Skeletal muscle satellite cell (primary cell): ENCODE results near the gene GPR155.
"Not testable (repeated sequence)": the region's sequence is repeated elsewhere in the genome, so short reads cannot be mapped to it uniquely, and the experiment has no call there.

Experiments used
- H3K27me3 ChIP-seq: 2 replicates; pipeline ENCODE4 v1.7.0; 2013; ENCODE audit warnings: low read length; ENCODE audit not compliant: control insufficient read depth, insufficient read depth
- H3K36me3 ChIP-seq: 2 replicates; pipeline ENCODE4 v1.7.0; 2013; ENCODE audit warnings: mild to moderate bottlenecking, control low read depth, low read length; ENCODE audit not compliant: insufficient read depth
- H3K4me1 ChIP-seq: 2 replicates; pipeline ENCODE4 v1.7.0; 2013; ENCODE audit warnings: low read length; ENCODE audit not compliant: control insufficient read depth, insufficient read depth
- H3K4me2 ChIP-seq: 2 replicates; pipeline ENCODE4 v1.7.0; 2013; ENCODE audit warnings: mild to moderate bottlenecking, low read length
- H3K4me3 ChIP-seq: 2 replicates; pipeline ENCODE4 v1.7.0; 2013; ENCODE audit warnings: low read length
- H3K9ac ChIP-seq: 2 replicates; pipeline ENCODE4 v1.7.0; 2013; ENCODE audit warnings: mild to moderate bottlenecking, low read depth, low read length, moderate library complexity
- H3K9me3 ChIP-seq: replicated peaks from 2 replicates; pipeline ENCODE4 v1.7.0; 2013; ENCODE audit warnings: mild to moderate bottlenecking, control low read depth, low read length

GPR155 gene

DNA sequence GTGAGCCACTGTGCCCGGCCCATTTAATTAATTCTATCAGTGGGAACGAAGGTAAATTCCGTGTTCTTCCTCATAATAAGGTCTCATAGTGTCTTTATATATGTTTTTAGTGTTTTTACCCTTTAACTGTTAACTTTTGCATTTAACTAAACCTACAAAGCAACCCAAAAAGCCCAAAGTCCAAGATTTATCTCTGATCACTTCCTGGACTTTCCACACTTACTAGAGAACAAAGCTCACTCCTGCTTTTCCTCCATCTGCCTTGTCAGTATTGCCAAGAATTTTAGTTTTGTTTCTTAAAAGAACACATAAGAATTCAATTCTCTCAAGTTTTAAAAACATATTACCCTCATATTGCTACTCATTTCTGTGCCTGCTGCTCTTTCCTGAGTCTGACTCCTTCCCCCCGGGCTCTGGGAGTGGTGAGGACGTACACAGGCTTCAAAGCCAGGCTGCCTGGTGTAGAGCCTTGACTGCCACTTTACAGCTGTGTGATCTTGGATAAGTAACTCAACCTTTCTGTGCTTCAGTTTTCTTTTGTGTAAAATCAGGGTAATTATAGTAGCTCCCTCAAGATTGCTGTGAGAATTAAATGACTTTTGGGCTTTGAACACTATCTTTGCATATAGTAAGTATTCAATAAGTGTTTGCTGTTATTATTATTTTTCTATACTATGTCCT, 24.9 kb upstream of the GPR155 start:
- Histone ChIP-seq H3K4me3 (no peak overlapping the region), H3K9ac (no peak overlapping the region), H3K4me2 (no peak overlapping the region), H3K9me3 (peaks cover 9% of the 10 kb centered on the region), H3K27me3 (peaks cover 2% of the 10 kb centered on the region), H3K4me1 (no peaks in the 10 kb centered on the region), H3K36me3 (no peaks in the 10 kb centered on the region)

DNA sequence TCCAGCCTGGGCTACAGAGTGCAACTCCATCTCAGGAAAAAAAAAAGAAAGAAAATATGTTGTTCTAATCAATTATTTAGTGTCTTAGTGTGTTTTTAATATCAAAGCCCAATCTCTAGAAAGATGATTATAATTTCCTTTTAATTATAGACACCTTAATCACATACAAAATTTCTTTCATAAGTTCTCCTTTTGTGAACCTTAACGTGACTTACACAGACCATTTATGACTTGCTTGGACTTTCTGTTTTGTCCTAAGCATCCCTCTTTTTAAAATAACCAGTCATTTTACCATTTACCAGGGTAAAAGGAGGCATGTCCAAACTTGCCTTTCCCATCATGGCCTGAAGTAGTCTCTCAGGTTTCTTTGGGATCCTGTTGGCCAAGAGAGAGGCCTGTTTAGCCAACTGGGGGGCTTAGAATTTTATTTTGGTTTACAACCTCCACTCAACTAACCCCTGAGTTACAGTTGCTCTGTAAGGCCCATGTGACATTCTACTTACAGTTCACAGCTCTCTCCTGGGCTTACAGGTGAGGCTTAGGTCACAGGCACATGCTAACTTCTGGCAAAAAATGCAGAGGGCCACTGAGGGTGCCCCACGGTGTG, 23.9 kb upstream of the GPR155 start:
- peaks cover 9% of the 10 kb centered on the region for H3K9me3 ChIP-seq
- no peak overlapping the region for H3K9ac ChIP-seq
- no peaks in the 10 kb centered on the region for H3K4me1 ChIP-seq
- no peak overlapping the region for H3K4me2 ChIP-seq
- H3K4me3 ChIP-seq = no peak overlapping the region
- H3K36me3 ChIP-seq = no peaks in the 10 kb centered on the region
- no peaks in the 10 kb centered on the region for H3K27me3 ChIP-seq

DNA sequence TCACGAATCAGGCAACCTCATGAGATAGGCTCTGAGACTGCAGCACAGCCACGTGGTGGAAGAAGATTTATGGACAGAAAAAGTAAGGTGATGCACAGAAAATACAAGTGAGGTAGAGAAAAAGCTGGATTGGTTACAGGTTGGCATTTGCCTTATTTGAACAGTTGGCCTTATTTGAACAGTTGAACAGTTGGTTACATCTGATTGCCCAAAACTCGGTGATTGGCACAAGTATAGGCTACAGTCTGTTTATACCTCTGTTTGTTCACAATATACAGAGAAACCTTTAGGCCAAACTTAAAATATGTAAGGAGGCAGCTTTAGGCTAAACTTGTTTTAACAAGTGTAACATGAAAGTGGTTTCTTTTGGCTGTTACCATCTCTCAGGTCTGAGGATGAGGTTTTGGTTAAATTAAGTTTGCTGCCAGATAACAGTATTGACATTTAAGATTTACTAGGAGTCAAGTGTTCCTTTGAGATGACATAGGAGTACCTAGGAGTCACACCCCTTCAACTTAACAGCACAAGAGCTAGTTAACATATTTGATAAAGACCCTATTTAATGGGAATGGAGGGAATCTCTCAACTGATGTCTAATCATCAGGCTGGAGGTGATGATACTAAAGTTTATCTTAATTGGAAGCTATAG, 16.5 kb upstream of the GPR155 start:
- peaks cover 14% of the 10 kb centered on the region for H3K27me3 ChIP-seq
- H3K4me1 ChIP-seq = no peaks in the 10 kb centered on the region
- H3K9ac ChIP-seq = no peak overlapping the region
- H3K4me3 ChIP-seq = no peak overlapping the region
- no peak overlapping the region for H3K4me2 ChIP-seq
- H3K36me3 ChIP-seq = no peaks in the 10 kb centered on the region
- H3K9me3 ChIP-seq = no peaks in the 10 kb centered on the region

DNA sequence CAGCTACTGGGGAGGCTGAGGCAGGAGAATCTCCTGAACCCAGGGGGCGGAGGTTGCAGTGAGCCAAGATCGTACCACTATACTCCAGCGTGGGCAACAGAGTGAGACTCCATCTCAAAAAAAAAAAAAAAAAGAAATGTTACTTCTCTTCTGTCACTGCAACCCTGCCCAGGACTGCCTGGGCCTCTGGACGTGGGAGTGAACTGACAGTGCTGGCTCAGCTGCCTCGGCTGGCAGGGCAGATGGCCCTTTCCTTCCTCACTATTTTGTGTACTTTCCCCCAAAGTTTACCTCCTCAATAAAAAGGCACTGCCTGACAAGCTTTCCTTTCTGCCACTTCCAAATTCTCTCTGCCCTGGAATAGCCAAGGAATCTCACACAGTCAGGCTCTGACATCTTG, 12.5 kb upstream of the GPR155 start:
- no peaks in the 10 kb centered on the region for H3K36me3 ChIP-seq
- H3K9ac ChIP-seq = no peak overlapping the region
- H3K4me1 ChIP-seq = no peaks in the 10 kb centered on the region
- H3K9me3 ChIP-seq = no peaks in the 10 kb centered on the region
- H3K27me3 ChIP-seq = peaks cover 23% of the 10 kb centered on the region
- no peak overlapping the region for H3K4me2 ChIP-seq
- no peak overlapping the region for H3K4me3 ChIP-seq

DNA sequence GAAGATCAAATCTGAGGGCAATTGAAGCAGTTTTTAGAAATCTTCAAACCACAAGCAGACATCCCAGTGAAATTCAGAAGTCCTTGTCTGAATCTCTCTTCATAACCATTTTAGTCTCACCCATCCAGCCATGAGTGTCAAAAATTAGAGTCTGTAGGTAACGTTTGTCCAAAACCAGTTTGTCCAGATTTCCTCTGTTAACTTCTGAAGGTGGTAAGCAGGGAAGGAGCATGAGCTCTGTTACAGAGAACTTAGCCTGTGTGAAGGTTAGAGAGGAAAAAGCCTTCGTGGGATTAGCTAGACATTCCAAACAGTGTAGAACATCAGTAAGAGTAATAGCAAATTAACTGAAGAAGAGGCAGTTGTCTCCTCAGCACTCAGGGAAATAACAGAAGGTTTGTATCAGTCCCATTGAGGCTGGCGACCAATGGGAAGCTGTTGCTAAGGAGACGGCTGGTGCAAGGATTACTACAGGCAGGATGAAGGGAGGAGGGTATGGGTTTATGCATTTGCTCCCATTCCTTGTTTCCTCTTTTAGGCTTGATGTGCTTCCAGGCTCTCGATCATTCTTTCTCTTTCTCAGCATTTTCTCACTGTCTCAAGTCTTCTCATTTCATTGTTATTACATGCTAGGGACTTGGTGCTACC, 8.7 kb upstream of the GPR155 start:
- Histone ChIP-seq H3K4me3 (no peak overlapping the region), H3K27me3 (peaks cover 13% of the 10 kb centered on the region), H3K9ac (no peak overlapping the region), H3K4me1 (no peaks in the 10 kb centered on the region), H3K4me2 (no peak overlapping the region), H3K9me3 (no peaks in the 10 kb centered on the region), H3K36me3 (no peaks in the 10 kb centered on the region)

DNA sequence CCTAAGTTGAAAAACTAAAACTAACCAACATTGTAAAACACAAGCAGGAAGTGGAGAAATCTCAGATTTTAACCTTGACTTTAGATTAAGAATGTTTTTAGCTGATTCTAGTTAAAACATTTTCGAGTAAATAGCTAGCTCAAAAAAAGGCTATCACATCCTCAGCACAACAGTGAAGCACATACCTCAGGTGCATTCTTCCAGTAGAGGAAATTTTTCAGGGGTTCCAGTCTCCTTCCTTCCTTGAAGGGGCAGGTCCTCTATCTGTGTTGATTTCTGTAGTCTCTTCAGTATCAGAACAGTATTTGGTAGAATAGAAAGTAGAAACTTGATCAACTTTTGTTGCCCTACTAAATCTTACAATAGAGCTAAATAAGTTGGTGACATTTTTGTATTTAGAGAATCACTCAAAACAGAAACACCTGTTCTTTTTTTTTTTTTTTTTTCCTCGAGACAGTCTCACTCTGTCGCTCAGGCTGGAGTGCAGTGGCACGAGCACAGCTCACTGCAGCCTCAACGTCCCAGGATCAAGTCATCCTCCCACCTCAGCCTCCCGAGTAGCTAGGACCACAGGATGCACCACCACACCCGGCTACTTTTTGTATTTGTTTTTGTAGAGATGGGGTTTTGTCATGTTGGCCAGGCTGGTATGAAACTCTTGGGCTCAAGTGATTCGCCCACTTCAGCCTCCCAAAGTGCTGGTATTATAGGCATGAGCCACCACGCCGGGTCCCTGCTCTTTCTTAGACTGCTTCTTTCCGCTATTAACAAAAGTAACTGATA, 6.9 kb upstream of the GPR155 start:
- no peak overlapping the region for H3K9ac ChIP-seq
- no peaks in the 10 kb centered on the region for H3K4me1 ChIP-seq
- no peak overlapping the region for H3K4me3 ChIP-seq

DNA sequence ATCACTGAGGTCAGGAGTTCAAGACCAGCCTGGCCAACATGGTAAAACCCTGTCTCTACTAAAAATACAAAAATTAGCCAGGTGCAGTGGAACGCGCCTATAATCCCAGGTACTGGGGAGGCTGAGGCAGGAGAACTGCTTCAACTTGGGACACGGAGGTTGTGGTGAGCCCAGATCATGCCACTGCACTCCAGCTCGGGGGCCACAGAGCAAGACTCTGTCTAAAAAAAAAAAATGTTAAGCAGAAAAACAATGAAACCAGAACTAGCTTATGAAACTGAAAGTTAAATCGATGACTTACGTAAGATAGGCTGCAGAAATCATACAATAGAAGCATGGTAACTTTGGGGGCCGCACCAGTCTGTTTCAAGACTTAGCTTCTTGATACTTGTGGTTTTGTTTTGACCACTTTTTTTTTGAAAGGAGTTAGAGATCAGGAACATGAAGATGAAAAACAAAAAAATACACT, 6.2 kb upstream of the GPR155 start:
- Histone ChIP-seq H3K27me3 (peaks cover 13% of the 10 kb centered on the region), H3K4me3 (no peak overlapping the region), H3K4me2 (no peak overlapping the region), H3K4me1 (no peaks in the 10 kb centered on the region), H3K9ac (no peak overlapping the region), H3K36me3 (no peaks in the 10 kb centered on the region), H3K9me3 (no peaks in the 10 kb centered on the region)

More for the DNA sequence above, 6.9 kb upstream of the GPR155 start:
- no peaks in the 10 kb centered on the region for H3K36me3 ChIP-seq
- peaks cover 13% of the 10 kb centered on the region for H3K27me3 ChIP-seq
- H3K9me3 ChIP-seq = no peaks in the 10 kb centered on the region
- H3K4me2 ChIP-seq = no peak overlapping the region

DNA sequence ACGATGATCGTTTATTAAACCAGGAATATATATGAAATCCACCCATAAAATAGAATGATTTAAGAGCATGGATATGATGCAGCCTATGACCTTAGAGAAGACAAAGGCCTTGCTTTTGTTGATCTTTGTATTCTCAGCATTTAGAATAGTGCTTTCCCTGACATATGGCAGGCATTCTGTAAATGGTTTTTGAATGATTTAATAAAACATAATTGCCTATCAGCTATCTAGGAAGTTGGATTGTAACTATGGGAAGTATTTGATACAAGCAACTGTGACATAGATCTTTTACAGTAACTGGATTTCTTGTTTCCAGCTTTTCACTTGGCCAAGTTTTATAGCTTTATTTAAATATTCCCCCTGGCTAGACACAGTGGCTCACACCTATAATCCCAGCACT, 5.1 kb upstream of the GPR155 start:
- Histone ChIP-seq H3K4me1 (no peaks in the 10 kb centered on the region), H3K27me3 (peaks cover 13% of the 10 kb centered on the region), H3K36me3 (no peaks in the 10 kb centered on the region), H3K4me2 (no peak overlapping the region), H3K4me3 (no peak overlapping the region), H3K9ac (no peak overlapping the region), H3K9me3 (no peaks in the 10 kb centered on the region)

DNA sequence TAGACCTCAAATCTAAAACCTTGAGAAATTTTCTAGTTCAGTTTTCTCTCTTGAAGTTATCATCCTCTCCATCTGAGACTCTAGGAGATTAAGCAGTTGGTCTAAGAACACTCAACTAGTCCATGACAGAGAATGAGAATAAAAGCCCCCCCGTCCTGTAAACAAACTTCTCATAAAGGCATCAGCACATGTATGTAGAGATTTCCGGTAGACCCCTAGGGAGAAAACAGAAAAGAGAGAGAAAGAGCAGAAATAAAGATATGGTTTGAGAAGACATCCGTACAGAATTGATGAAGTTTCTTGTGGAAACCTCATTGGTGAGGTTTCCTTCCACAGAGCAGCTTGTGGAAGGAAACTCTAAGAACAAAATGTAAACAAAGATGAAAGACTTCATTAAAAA, 3.2 kb upstream of the GPR155 start:
- H3K27me3 ChIP-seq = peaks cover 4% of the 10 kb centered on the region
- no peaks in the 10 kb centered on the region for H3K9me3 ChIP-seq
- H3K36me3 ChIP-seq = no peaks in the 10 kb centered on the region
- no peak overlapping the region for H3K4me3 ChIP-seq
- H3K9ac ChIP-seq = no peak overlapping the region
- H3K4me1 ChIP-seq = peaks cover 8% of the 10 kb centered on the region
- H3K4me2 ChIP-seq = no peak overlapping the region

DNA sequence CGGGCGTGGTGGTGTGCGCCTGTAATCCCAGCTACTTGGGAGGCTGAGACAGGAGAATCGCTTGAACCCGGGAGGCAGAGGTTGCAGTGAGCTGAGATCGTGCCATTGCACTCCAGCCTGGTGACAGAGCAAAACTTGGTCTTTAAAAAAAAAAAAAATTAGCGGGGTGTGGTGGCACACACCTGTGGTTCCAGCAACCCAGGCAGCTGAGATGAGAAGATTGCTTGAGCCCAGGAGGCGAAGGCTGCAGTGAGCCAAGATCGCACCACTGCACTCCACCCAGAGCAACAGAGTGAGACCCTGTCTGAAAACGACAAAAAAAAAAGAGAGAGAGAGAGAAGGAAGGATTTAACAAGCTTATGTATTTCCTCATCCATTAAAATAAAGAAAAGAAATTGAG, 2.7 kb upstream of the GPR155 start:
- not testable (repeated sequence) for H3K27me3 ChIP-seq, H3K4me1 ChIP-seq, H3K9me3 ChIP-seq, H3K9ac ChIP-seq, H3K4me2 ChIP-seq, H3K36me3 ChIP-seq, H3K4me3 ChIP-seq

DNA sequence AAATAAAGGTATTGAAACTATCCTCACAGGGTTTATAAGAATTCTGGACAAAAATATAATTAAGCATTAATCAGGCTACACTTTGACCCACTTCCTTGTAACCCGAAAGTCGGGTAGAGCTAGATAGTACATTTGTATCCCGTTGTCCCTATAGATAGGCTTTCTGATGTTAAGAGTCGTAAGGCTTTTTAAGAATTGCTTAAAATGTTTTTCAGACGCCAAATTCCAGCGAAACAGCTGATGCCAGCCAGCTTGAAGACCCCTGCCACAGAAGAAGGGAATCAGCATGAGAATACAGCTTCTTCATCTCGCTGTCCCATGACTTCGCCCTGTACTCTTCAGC, 962 bp upstream of the GPR155 start:
- H3K4me2 ChIP-seq = peak overlapping the region; percentile 88
- H3K4me3 ChIP-seq = peak overlapping the region; percentile 81
- H3K27me3 ChIP-seq = peaks cover 4% of the 10 kb centered on the region
- peak overlapping the region; percentile 83 for H3K9ac ChIP-seq
- H3K9me3 ChIP-seq = no peaks in the 10 kb centered on the region
- H3K4me1 ChIP-seq = peaks cover 8% of the 10 kb centered on the region
- no peaks in the 10 kb centered on the region for H3K36me3 ChIP-seq
